NCI-H748 (cell line): ENCODE measurements around the gene ZNF471.

Experiments used
- DNase-seq: peaks from one replicate; lab custom pipeline; 2025; ENCODE audit not compliant: unreplicated experiment; lab: John Stamatoyannopoulos, UW

Gene ZNF471

GRCh38 chr19:56507446-56508289, at the start of gene ZNF471:
ZNF471 (plus strand) TSS chr19:56507855; CDS start chr19:56511572, 3,717 bp downstream.
- peak; percentile 99 for DNase-seq

- DNase-seq = no peak
Observed at GRCh38 chr19:56474308-56474707, 33.3 kb upstream of the ZNF471 start.

GRCh38 chr19:56476093-56476492, 31.6 kb upstream of the ZNF471 start:
- no peak for DNase-seq

GRCh38 chr19:56476651-56477428, 30.8 kb upstream of the ZNF471 start, which contains the start of gene ZNF667:
ZNF667 (minus strand) TSS chr19:56477345; CDS start chr19:56462370, 14,975 bp downstream.
- no peak for DNase-seq

- peak; percentile 92 for DNase-seq
Observed at GRCh38 chr19:56477429-56478338, 30.0 kb upstream of the ZNF471 start.

- no peak for DNase-seq
Observed at GRCh38 chr19:56491399-56491798, 16.3 kb upstream of the ZNF471 start.

- DNase-seq = no peak
Observed at GRCh38 chr19:56504581-56504980, 3.1 kb upstream of the ZNF471 start.

- DNase-seq = no peak
Observed at GRCh38 chr19:56508290-56508778, 679 bp downstream of the ZNF471 start.

- no peak for DNase-seq
Observed at GRCh38 chr19:56525214-56525860, 17.7 kb downstream of the ZNF471 start.

- DNase-seq = no peak
Observed at GRCh38 chr19:56537442-56537841, 29.8 kb downstream of the ZNF471 start.

GRCh38 chr19:56538254-56538760, 30.7 kb downstream of the ZNF471 start:
- DNase-seq = peak; percentile 95

GRCh38 chr19:56538761-56539263, 31.2 kb downstream of the ZNF471 start, which contains the start of gene ZFP28:
ZFP28 (plus strand) TSS chr19:56538948; CDS start chr19:56539019, 71 bp downstream.
- DNase-seq = peak; percentile 93

GRCh38 chr19:56543776-56544175, 36.1 kb downstream of the ZNF471 start:
- DNase-seq = no peak

GRCh38 chr19:56547535-56547934, 39.9 kb downstream of the ZNF471 start:
- DNase-seq = no peak

GRCh38 chr19:56554272-56554869, 46.7 kb downstream of the ZNF471 start:
- no peak for DNase-seq

- no peak for DNase-seq
Observed at GRCh38 chr19:56562766-56563165, 55.1 kb downstream of the ZNF471 start.

- DNase-seq = peak; percentile 83
Observed at GRCh38 chr19:56566904-56567273, 59.2 kb downstream of the ZNF471 start.

GRCh38 chr19:56567274-56568120, 59.8 kb downstream of the ZNF471 start, which contains the start of gene ZNF470:
ZNF470 (plus strand) TSS chr19:56567468; CDS start chr19:56570312, 2,844 bp downstream.
- DNase-seq = peak; percentile 96
